Panc1 (cell line): ENCODE results near the gene GSG1L.

ENCODE experiments used
- TF ChIP-seq, protein P1 (sequence below): fragments of 450-650 bp; IDR thresholded peaks from 2 replicates; pipeline ENCODE4 v1.5.1; 2017; ENCODE audit warnings: mild to moderate bottlenecking
- TF ChIP-seq, protein P2 (sequence below), 2 experiments: IDR thresholded peaks; 2 replicates each; pipeline ENCODE4 v1.6.1; 2011 to 2012; ENCODE audit warnings: low read depth in 2 of 2, control low read depth in 1 of 2, low read length in 1 of 2, mild to moderate bottlenecking in 1 of 2, moderate library complexity in 1 of 2; ENCODE audit not compliant: insufficient read depth in 1 of 2

GRCh38 chr16:27802664-27803439 is 260.7 kb downstream of the GSG1L start:
- TF ChIP-seq, protein P1, sequence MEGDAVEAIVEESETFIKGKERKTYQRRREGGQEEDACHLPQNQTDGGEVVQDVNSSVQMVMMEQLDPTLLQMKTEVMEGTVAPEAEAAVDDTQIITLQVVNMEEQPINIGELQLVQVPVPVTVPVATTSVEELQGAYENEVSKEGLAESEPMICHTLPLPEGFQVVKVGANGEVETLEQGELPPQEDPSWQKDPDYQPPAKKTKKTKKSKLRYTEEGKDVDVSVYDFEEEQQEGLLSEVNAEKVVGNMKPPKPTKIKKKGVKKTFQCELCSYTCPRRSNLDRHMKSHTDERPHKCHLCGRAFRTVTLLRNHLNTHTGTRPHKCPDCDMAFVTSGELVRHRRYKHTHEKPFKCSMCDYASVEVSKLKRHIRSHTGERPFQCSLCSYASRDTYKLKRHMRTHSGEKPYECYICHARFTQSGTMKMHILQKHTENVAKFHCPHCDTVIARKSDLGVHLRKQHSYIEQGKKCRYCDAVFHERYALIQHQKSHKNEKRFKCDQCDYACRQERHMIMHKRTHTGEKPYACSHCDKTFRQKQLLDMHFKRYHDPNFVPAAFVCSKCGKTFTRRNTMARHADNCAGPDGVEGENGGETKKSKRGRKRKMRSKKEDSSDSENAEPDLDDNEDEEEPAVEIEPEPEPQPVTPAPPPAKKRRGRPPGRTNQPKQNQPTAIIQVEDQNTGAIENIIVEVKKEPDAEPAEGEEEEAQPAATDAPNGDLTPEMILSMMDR = no peak
- TF ChIP-seq, protein P2, sequence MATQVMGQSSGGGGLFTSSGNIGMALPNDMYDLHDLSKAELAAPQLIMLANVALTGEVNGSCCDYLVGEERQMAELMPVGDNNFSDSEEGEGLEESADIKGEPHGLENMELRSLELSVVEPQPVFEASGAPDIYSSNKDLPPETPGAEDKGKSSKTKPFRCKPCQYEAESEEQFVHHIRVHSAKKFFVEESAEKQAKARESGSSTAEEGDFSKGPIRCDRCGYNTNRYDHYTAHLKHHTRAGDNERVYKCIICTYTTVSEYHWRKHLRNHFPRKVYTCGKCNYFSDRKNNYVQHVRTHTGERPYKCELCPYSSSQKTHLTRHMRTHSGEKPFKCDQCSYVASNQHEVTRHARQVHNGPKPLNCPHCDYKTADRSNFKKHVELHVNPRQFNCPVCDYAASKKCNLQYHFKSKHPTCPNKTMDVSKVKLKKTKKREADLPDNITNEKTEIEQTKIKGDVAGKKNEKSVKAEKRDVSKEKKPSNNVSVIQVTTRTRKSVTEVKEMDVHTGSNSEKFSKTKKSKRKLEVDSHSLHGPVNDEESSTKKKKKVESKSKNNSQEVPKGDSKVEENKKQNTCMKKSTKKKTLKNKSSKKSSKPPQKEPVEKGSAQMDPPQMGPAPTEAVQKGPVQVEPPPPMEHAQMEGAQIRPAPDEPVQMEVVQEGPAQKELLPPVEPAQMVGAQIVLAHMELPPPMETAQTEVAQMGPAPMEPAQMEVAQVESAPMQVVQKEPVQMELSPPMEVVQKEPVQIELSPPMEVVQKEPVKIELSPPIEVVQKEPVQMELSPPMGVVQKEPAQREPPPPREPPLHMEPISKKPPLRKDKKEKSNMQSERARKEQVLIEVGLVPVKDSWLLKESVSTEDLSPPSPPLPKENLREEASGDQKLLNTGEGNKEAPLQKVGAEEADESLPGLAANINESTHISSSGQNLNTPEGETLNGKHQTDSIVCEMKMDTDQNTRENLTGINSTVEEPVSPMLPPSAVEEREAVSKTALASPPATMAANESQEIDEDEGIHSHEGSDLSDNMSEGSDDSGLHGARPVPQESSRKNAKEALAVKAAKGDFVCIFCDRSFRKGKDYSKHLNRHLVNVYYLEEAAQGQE (IDR thresholded peaks at IDR 0.05; ENCODE audit: insufficient read depth in 1 of 2, low read depth in 2 of 2, low read length in 1 of 2) = no peak
